B cell (primary cell): Measurements from ENCODE around the gene HABP4.

Experiments
- CTCF ChIP-seq: fragments of 200-600 bp; IDR thresholded peaks from one replicate; pipeline ENCODE4 v1.8.0; 2022; ENCODE audit warnings: antibody characterized with exemption, mild to moderate bottlenecking
- EZH2 ChIP-seq: IDR thresholded peaks from 2 replicates; pipeline ENCODE4 v1.6.1; 2012; ENCODE audit warnings: borderline replicate concordance, low read depth, mild to moderate bottlenecking, moderate library complexity, low read length; ENCODE audit not compliant: insufficient read depth, poor library complexity, severe bottlenecking

- TF ChIP-seq CTCF (no peak), EZH2 (no peak)
Observed at GRCh38 chr9:96436456-96437126, 13.4 kb upstream of the HABP4 start.
